ENCODE data around the gene TP53INP2. TPM values are rescaled to one million over a fixed set of nuclear protein-coding genes. Genes with fewer than 3 reads are reported as not detected.

Gene TP53INP2
- total and polyA plus RNA-seq, 9 of the 15 experiments (the other 6 are each of a cell fraction or from before 2014, with no cell fraction given): 0.43 to 5.0 (median 1.3) TPM

- TF ChIP-seq CLOCK (CRISPR knock-in tag; IDR thresholded peaks at IDR 0.05; ENCODE audit: borderline replicate concordance) (no peak), ZNF41 (CRISPR knock-in tag; conservative IDR thresholded peaks at IDR 0.05) (no peak), MTF1 (CRISPR knock-in tag; IDR thresholded peaks at IDR 0.05; ENCODE audit: borderline replicate concordance) (no peak), KHSRP (IDR thresholded peaks at IDR 0.05) (no peak), POU5F1 (IDR thresholded peaks at IDR 0.05; ENCODE audit: borderline replicate concordance, low read depth, low read length, partially characterized antibody) (no peak), ZNF408 (CRISPR knock-in tag; IDR thresholded peaks at IDR 0.05; ENCODE audit: low read depth) (no peak), ZNF75A (CRISPR knock-in tag; IDR thresholded peaks at IDR 0.05) (no peak), GATAD2B (IDR thresholded peaks at IDR 0.05; ENCODE audit: borderline replicate concordance) (no peak), HNRNPL (IDR thresholded peaks at IDR 0.05; ENCODE audit: low read depth, low read length) (no peak), CREM (IDR thresholded peaks at IDR 0.05; ENCODE audit: low read depth) (no peak), PCBP2 (IDR thresholded peaks at IDR 0.05; ENCODE audit: low read depth, low read length, poor library complexity, severe bottlenecking) (no peak), TAF1 (IDR thresholded peaks at IDR 0.05; ENCODE audit: control insufficient read depth, extremely low read depth, insufficient read depth, low read length, severe bottlenecking) (no peak), HNRNPH1 (optimal IDR thresholded peaks at IDR 0.05; ENCODE audit: low read depth, low read length) (no peak), BCOR (IDR thresholded peaks at IDR 0.05) (peak; percentile 77; the same call in 1 of the 2 replicates), SUPT5H (IDR thresholded peaks at IDR 0.05) (no peak), MAX (CRISPR knock-in tag; IDR thresholded peaks at IDR 0.05) (no peak), MCM3 (IDR thresholded peaks at IDR 0.05) (no peak), E2F1 (CRISPR knock-in tag; IDR thresholded peaks at IDR 0.05) (no peak), HINFP (tag; conservative IDR thresholded peaks at IDR 0.05; ENCODE audit: low read depth) (no peak), ATF3 (IDR thresholded peaks at IDR 0.05) (peak; percentile 62), ATF3 (CRISPR knock-in tag; conservative IDR thresholded peaks at IDR 0.05) (no peak), KLF13 (tag; IDR thresholded peaks at IDR 0.05; ENCODE audit: borderline replicate concordance, low read depth) (no peak), ZNF274 (IDR thresholded peaks at IDR 0.05; ENCODE audit: borderline replicate concordance, low read depth, low read length) (no peak)
Observed at GRCh38 chr20:34689486-34689885, 14.7 kb upstream of the TP53INP2 start (continued).
